ENCODE data around the gene QRICH1.

The QRICH1 gene

GRCh38 chr3:49032646-49033304 lies 61.1 kb downstream of the QRICH1 start:
- DNase-seq, result no peak

- no peak for DNase-seq
Measured at GRCh38 chr3:49030321-49030720, 63.5 kb downstream of the QRICH1 start.

- no peak for DNase-seq
Measured at GRCh38 chr3:49029563-49029884, 64.3 kb downstream of the QRICH1 start.

GRCh38 chr3:49028673-49029562 lies 65.0 kb downstream of the QRICH1 start, which contains the start of gene IMPDH2:
IMPDH2 (minus strand) TSS chr3:49029398; CDS start chr3:49029350, 48 bp downstream.
- peak; percentile 89 for DNase-seq

- DNase-seq, result no peak
Measured at GRCh38 chr3:49028298-49028672, 65.6 kb downstream of the QRICH1 start.

GRCh38 chr3:49027634-49028033 lies 66.2 kb downstream of the QRICH1 start:
- no peak for DNase-seq

- DNase-seq, result no peak
Measured at GRCh38 chr3:49026536-49026935, 67.3 kb downstream of the QRICH1 start.

GRCh38 chr3:49025793-49026520 lies 67.9 kb downstream of the QRICH1 start:
- DNase-seq, result no peak

- DNase-seq, result no peak
Measured at GRCh38 chr3:49025005-49025792, 68.7 kb downstream of the QRICH1 start.

GRCh38 chr3:49024449-49024848 lies 69.4 kb downstream of the QRICH1 start:
- DNase-seq, result no peak

- DNase-seq, result no peak
Measured at GRCh38 chr3:49023775-49024174, 70.1 kb downstream of the QRICH1 start.

GRCh38 chr3:49022688-49023171 lies 71.1 kb downstream of the QRICH1 start:
- DNase-seq, result no peak

GRCh38 chr3:49021813-49022687 lies 71.8 kb downstream of the QRICH1 start, which contains the start of gene NDUFAF3:
NDUFAF3 (plus strand) TSS chr3:49022121; CDS start chr3:49022145, 24 bp downstream.
- peak; percentile 86 for DNase-seq

- DNase-seq, result peak; percentile 92
Measured at GRCh38 chr3:49021213-49021812, 72.6 kb downstream of the QRICH1 start.

GRCh38 chr3:49020330-49021212 lies 73.3 kb downstream of the QRICH1 start:
- DNase-seq, result no peak

GRCh38 chr3:49019941-49020329 lies 73.9 kb downstream of the QRICH1 start:
- no peak for DNase-seq

GRCh38 chr3:49018707-49019006 lies 75.2 kb downstream of the QRICH1 start:
- no peak for DNase-seq

GRCh38 chr3:49017971-49018706 lies 75.7 kb downstream of the QRICH1 start, which contains the start of gene DALRD3:
DALRD3 (minus strand) TSS chr3:49018580; CDS start chr3:49018564, 16 bp downstream.
- peak; percentile 41 for DNase-seq

Data from activated gamma-delta T cell (primary cell).